Measurements from ENCODE around the gene GRM4.

GRM4 gene

DNA sequence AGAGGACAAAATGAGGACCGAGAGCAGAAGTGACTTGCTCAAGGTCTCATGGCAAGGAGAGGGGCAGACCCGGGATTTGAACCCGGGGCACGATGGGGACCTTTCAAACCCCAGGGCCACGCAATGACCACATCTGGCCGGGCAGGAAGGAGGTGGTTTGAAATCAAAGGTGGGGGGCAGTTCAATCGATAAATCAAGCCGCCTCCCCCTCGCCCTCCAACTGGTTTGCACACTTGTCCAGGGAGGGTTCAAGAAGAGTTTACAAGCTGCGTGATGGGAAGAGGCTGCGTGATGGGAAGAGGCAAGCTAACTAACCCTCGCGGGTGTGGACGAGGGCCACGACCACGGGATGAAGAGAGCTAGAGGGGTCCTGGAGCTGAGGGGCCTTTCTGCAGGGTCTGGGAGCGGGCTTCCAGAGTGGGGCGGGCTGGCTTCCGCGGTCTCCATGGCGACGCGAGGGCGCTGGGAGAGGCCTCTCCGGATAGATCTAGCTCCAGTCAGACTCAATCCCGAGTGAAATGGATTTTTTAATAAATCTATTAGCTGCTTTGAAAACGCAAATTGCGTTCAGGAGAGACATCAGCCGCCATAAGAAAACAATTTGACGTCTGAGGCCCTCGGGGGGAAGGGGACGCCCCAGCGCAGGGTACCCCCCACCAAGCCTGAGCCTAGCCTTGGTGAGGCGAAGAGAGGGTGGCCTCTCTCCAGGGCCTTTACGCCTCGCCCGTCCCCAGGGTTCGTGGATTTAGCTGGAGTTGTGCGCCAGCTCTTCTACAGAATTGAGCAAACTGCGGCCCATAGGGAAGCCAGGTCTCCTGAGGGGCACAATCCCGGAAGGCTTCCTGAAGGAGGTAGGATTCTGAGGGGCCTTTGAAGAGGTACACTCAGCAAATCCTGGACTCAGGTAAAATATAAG, 143.9 kb downstream of the GRM4 start:
- H3K4me3 ChIP-seq (ENCODE audit: low read depth, low read length): no peak overlapping the region
- TF ChIP-seq, protein P1, sequence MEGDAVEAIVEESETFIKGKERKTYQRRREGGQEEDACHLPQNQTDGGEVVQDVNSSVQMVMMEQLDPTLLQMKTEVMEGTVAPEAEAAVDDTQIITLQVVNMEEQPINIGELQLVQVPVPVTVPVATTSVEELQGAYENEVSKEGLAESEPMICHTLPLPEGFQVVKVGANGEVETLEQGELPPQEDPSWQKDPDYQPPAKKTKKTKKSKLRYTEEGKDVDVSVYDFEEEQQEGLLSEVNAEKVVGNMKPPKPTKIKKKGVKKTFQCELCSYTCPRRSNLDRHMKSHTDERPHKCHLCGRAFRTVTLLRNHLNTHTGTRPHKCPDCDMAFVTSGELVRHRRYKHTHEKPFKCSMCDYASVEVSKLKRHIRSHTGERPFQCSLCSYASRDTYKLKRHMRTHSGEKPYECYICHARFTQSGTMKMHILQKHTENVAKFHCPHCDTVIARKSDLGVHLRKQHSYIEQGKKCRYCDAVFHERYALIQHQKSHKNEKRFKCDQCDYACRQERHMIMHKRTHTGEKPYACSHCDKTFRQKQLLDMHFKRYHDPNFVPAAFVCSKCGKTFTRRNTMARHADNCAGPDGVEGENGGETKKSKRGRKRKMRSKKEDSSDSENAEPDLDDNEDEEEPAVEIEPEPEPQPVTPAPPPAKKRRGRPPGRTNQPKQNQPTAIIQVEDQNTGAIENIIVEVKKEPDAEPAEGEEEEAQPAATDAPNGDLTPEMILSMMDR (IDR thresholded peaks at IDR 0.05; ENCODE audit: low read depth, low read length, missing control alignments): no peak
- no peak for DNase-seq (ENCODE audit: low read depth)

GRCh38 chr6:34000281-34000680, 145.6 kb downstream of the GRM4 start:
- TF ChIP-seq, protein P1 (IDR thresholded peaks at IDR 0.05; ENCODE audit: low read depth, low read length, missing control alignments): no peak
- no peak overlapping the region for H3K4me3 ChIP-seq (ENCODE audit: low read depth, low read length)
- DNase-seq (ENCODE audit: low read depth): no peak

- TF ChIP-seq, protein P1 (IDR thresholded peaks at IDR 0.05; ENCODE audit: low read depth, low read length, missing control alignments): no peak
- no peak for DNase-seq (ENCODE audit: low read depth)
- no peak overlapping the region for H3K4me3 ChIP-seq (ENCODE audit: low read depth, low read length)
These were observed 146.3 kb downstream of the GRM4 start for GRCh38 chr6:33999567-33999966.

DNA sequence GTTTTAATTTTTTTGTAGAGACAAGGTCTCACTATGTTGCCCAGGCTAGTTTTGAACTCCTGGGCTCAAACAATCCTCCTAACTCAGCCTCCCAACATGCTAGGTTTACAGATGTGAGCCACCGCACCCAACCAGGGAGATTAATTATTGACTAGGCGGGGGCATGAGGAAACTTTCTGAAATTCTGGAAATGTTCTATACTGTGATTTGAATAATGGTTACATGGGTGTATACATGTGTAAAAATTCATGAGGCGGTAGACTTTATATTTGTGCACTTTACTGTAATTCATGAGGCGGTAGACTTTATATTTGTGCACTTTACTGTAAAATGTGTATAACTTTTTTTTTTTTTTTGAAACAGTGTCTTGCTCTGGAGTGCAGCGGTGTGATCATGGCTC, 147.2 kb downstream of the GRM4 start:
- TF ChIP-seq, protein P1 (IDR thresholded peaks at IDR 0.05; ENCODE audit: low read depth, low read length, missing control alignments): no peak
- DNase-seq (ENCODE audit: low read depth): no peak
- H3K4me3 ChIP-seq (ENCODE audit: low read depth, low read length): no peak overlapping the region

DNA sequence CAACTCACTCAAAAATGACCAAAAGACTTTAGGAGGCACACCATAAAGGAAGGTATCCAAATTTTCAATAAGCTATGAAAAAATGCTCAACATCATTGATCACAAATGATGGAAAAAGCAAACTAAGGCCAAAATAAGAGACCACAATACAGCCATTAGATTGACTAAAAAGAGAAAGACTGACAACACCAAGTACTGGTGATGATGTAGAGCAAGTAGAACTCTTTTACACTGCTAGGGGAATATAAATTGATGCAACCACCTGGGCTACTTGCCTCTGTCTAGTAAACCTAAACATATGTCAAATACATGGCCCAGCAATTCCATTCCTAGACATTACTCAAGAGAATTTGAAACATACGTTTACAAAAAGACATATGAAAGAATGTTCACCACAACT, 148.6 kb downstream of the GRM4 start:
- no peak overlapping the region for H3K4me3 ChIP-seq (ENCODE audit: low read depth, low read length)
- DNase-seq (ENCODE audit: low read depth): no peak
- TF ChIP-seq, protein P1 (IDR thresholded peaks at IDR 0.05; ENCODE audit: low read depth, low read length, missing control alignments): no peak

DNA sequence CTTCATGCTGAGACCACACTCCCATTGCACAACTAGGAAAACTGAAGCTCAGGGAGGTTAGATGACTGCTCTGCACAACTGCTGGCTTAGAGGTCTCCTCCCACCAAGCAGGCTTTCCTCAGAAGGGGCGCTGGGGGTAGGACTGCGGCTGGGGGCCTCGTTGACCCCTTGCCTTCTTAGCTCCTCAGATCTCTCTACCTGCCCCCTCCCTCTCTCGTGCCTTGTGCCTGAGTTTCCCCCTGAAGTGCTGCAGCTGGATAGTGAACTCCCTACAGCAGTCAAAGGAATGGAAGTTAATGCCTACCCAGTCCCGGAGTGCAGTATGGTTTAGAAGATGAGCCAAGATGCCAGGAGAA, 149.8 kb downstream of the GRM4 start:
- DNase-seq (ENCODE audit: low read depth): no peak
- TF ChIP-seq, protein P1 (IDR thresholded peaks at IDR 0.05; ENCODE audit: low read depth, low read length, missing control alignments): no peak

More for the DNA sequence above, 149.8 kb downstream of the GRM4 start:
- no peak overlapping the region for H3K4me3 ChIP-seq (ENCODE audit: low read depth, low read length)
